ENCODE results near the gene FARS2.

FARS2 gene

GRCh38 chr6:5260661-5261544 lies at the start of gene FARS2, which contains the start of gene LYRM4:
TSS of gene FARS2 (plus strand) at chr6:5261513.
TSS of gene LYRM4 (minus strand) at chr6:5260950. CDS start at chr6:5260733, 217 bp downstream.
- Mint-ChIP-seq H3K4me3 (peak within 1 kb of the TSS; percentile 92 to 99 (median 97)), H3K4me1 (peaks cover 17% of the 10 kb centered on the region), H3K27ac (peak within 1 kb of the TSS; percentile 99 to 100 (median 100)), H3K36me3 (ENCODE audit: low read depth) (peaks cover 23% of the 10 kb centered on the region), H3K9me3 (no peaks in the 10 kb centered on the region), H3K27me3 (ENCODE audit: low read depth) (no peaks in the 10 kb centered on the region)
- peak; percentile 31 to 48 (median 44) for TF ChIP-seq CTCF (IDR thresholded peaks at IDR 0.05; ENCODE audit: unreplicated experiment in 3 of 3)

GRCh38 chr6:5213836-5214235 lies 47.5 kb upstream of the FARS2 start:
- H3K27me3 Mint-ChIP-seq (ENCODE audit: low read depth), result no peaks in the 10 kb centered on the region
- peak overlapping the region in 2 of 3 experiments; percentile 60 to 90 for H3K27ac Mint-ChIP-seq
- H3K9me3 Mint-ChIP-seq, result no peaks in the 10 kb centered on the region
- TF ChIP-seq CTCF (IDR thresholded peaks at IDR 0.05; ENCODE audit: unreplicated experiment in 3 of 3), result no peak
- H3K4me3 Mint-ChIP-seq, result no peak overlapping the region
- peaks cover 8% of the 10 kb centered on the region for H3K36me3 Mint-ChIP-seq (ENCODE audit: low read depth)
- H3K4me1 Mint-ChIP-seq, result peaks cover 73% of the 10 kb centered on the region

GRCh38 chr6:5214570-5215052 lies 46.7 kb upstream of the FARS2 start:
- no peaks in the 10 kb centered on the region for H3K27me3 Mint-ChIP-seq (ENCODE audit: low read depth)
- peaks cover 8% of the 10 kb centered on the region for H3K36me3 Mint-ChIP-seq (ENCODE audit: low read depth)
- peak overlapping the region in 1 of 3 experiments; percentile 45 for H3K4me3 Mint-ChIP-seq
- peak overlapping the region; percentile 60 to 90 (median 60) for H3K27ac Mint-ChIP-seq
- TF ChIP-seq CTCF (IDR thresholded peaks at IDR 0.05; ENCODE audit: unreplicated experiment in 3 of 3), result peak; percentile 70 to 88 (median 72)
- peaks cover 76% of the 10 kb centered on the region for H3K4me1 Mint-ChIP-seq
- no peaks in the 10 kb centered on the region for H3K9me3 Mint-ChIP-seq

- H3K4me3 Mint-ChIP-seq, result no peak overlapping the region
- peaks cover 8% of the 10 kb centered on the region for H3K36me3 Mint-ChIP-seq (ENCODE audit: low read depth)
- no peak for TF ChIP-seq CTCF (IDR thresholded peaks at IDR 0.05; ENCODE audit: unreplicated experiment in 3 of 3)
- H3K27me3 Mint-ChIP-seq (ENCODE audit: low read depth), result no peaks in the 10 kb centered on the region
- H3K27ac Mint-ChIP-seq, result peak overlapping the region; percentile 60 to 90 (median 60)
- H3K4me1 Mint-ChIP-seq, result peaks cover 77% of the 10 kb centered on the region
- H3K9me3 Mint-ChIP-seq, result no peaks in the 10 kb centered on the region
Observed at GRCh38 chr6:5215159-5215558, 46.2 kb upstream of the FARS2 start.

- H3K4me1 Mint-ChIP-seq, result peaks cover 79% of the 10 kb centered on the region
- H3K27me3 Mint-ChIP-seq (ENCODE audit: low read depth), result no peaks in the 10 kb centered on the region
- peaks cover 8% of the 10 kb centered on the region for H3K36me3 Mint-ChIP-seq (ENCODE audit: low read depth)
- no peak overlapping the region for H3K4me3 Mint-ChIP-seq
- TF ChIP-seq CTCF (IDR thresholded peaks at IDR 0.05; ENCODE audit: unreplicated experiment in 3 of 3), result no peak
- H3K27ac Mint-ChIP-seq, result peak overlapping the region in 1 of 3 experiments; percentile 40
- H3K9me3 Mint-ChIP-seq, result no peaks in the 10 kb centered on the region
Observed at GRCh38 chr6:5215799-5216198, 45.5 kb upstream of the FARS2 start.
